ENCODE data around the gene MYPOP.

The MYPOP gene

DNA sequence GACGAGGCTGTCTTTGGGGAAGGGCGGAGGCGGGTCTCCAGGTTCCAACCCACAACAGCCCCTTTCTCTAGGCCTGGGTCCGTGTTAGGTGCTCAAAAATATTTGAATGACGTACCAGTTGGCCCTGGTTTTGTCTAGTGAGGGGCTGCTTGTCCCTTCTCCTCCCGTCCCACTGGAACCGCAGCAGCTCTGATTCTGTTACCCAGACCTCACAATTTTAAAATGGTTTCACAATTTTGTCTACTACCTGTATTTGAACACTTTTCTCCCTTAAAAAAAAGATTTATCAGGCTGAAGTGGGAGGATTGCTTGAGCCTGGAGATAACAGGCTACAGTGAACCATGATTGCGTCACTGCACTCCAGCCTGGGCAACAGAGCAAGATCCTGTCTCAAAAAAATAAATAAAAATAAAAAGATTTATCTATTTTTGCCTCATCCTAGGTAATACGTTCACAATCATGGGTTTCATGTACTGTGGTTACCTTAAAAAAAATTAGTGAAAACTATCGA, 15.2 kb downstream of the MYPOP start:
- H3K9ac ChIP-seq (ENCODE audit: low read length) = peak overlapping the region; percentile 77
- no peaks in the 10 kb centered on the region for H4K20me1 ChIP-seq (ENCODE audit: insufficient read depth, low read length)
- H3K79me2 ChIP-seq (ENCODE audit: low read length) = peaks cover 17% of the 10 kb centered on the region
- no peak for TF ChIP-seq EZH2phosphoT487 (IDR thresholded peaks at IDR 0.05; ENCODE audit: low read length)
- TF ChIP-seq EZH2 (optimal IDR thresholded peaks at IDR 0.05; ENCODE audit: low read depth, low read length) = no peak
- TF ChIP-seq, protein P1, sequence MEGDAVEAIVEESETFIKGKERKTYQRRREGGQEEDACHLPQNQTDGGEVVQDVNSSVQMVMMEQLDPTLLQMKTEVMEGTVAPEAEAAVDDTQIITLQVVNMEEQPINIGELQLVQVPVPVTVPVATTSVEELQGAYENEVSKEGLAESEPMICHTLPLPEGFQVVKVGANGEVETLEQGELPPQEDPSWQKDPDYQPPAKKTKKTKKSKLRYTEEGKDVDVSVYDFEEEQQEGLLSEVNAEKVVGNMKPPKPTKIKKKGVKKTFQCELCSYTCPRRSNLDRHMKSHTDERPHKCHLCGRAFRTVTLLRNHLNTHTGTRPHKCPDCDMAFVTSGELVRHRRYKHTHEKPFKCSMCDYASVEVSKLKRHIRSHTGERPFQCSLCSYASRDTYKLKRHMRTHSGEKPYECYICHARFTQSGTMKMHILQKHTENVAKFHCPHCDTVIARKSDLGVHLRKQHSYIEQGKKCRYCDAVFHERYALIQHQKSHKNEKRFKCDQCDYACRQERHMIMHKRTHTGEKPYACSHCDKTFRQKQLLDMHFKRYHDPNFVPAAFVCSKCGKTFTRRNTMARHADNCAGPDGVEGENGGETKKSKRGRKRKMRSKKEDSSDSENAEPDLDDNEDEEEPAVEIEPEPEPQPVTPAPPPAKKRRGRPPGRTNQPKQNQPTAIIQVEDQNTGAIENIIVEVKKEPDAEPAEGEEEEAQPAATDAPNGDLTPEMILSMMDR (IDR thresholded peaks at IDR 0.05; ENCODE audit: low read length) = no peak
- no peaks in the 10 kb centered on the region for H3K9me3 ChIP-seq (replicated peaks; ENCODE audit: insufficient read depth, low read length)
- H3K27me3 ChIP-seq (replicated peaks; ENCODE audit: insufficient read depth, low read length) = no peaks in the 10 kb centered on the region
- H3K4me1 ChIP-seq (ENCODE audit: low read length) = peaks cover 11% of the 10 kb centered on the region
- H3K27ac ChIP-seq (ENCODE audit: low read length) = peak overlapping the region; percentile 50; the same call in 1 of the 2 replicates
- peak overlapping the region; percentile 70 for H3K4me3 ChIP-seq (ENCODE audit: low read length)
- no peaks in the 10 kb centered on the region for H3K36me3 ChIP-seq (replicated peaks; ENCODE audit: insufficient read depth, low read length)
- H3K4me2 ChIP-seq (ENCODE audit: low read depth, low read length) = peak overlapping the region; percentile 80
- no peak for DNase-seq
- no peaks in the 10 kb centered on the region for H3K9me2 ChIP-seq (replicated peaks; ENCODE audit: insufficient read depth, low read length)
- peaks cover 5% of the 10 kb centered on the region for H3F3A ChIP-seq (ENCODE audit: insufficient read depth, low read length)
- peak overlapping the region; percentile 78 for H2AFZ ChIP-seq (ENCODE audit: low read length)

DNA sequence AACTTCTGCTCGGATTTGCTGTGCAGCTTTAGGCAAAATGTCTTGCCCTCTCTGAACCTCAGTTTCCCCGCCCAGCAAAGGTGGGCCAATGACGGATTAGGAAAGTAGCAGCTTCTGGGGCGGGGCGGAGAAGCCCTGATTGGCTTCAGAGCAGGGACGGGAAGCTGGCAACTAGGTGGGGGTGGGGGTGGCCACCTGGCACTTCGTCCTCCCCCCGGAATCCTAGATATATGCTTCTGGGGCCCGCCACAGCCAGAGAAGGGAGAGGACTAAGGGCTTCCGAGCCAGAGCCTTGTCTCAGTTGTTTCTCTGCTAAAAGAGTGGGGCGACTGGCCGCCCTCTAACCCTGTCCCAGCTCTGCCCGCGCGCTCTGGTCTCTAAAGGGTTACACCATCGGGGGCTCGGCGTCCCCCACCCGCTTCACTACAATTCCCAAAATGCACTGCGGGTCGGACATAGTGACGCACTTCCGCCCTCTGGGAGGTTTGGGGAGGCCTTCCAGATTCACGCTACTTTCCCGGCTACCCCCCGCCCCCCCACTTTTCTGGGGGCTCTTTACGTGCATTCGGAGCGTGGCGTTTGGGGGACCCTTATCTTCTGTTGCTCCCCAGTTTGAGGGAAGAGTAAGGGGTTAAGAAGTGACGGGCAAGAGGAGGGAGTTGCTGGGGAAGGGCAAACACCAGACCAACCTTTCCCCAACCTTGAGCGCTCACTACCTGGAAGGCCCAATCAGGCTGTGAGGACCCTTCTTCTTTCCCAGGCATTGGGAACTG, 15.8 kb downstream of the MYPOP start:
- DNase-seq = peak; percentile 94
- TF ChIP-seq EZH2phosphoT487 (IDR thresholded peaks at IDR 0.05; ENCODE audit: low read length) (no peak), EZH2 (optimal IDR thresholded peaks at IDR 0.05; ENCODE audit: low read depth, low read length) (no peak)
- TF ChIP-seq, protein P1 (IDR thresholded peaks at IDR 0.05; ENCODE audit: low read length) = no peak
- H3K27me3 ChIP-seq (replicated peaks; ENCODE audit: insufficient read depth, low read length) = no peaks in the 10 kb centered on the region
- no peaks in the 10 kb centered on the region for H3K36me3 ChIP-seq (replicated peaks; ENCODE audit: insufficient read depth, low read length)
- peaks cover 5% of the 10 kb centered on the region for H3F3A ChIP-seq (ENCODE audit: insufficient read depth, low read length)
- no peaks in the 10 kb centered on the region for H3K9me3 ChIP-seq (replicated peaks; ENCODE audit: insufficient read depth, low read length)
- H3K9me2 ChIP-seq (replicated peaks; ENCODE audit: insufficient read depth, low read length) = no peaks in the 10 kb centered on the region
- peak overlapping the region; percentile 77 for H3K9ac ChIP-seq (ENCODE audit: low read length)
- peak overlapping the region; percentile 70 for H3K4me3 ChIP-seq (ENCODE audit: low read length)
- peak overlapping the region; percentile 78 for H2AFZ ChIP-seq (ENCODE audit: low read length)
- no peaks in the 10 kb centered on the region for H4K20me1 ChIP-seq (ENCODE audit: insufficient read depth, low read length)
- peaks cover 18% of the 10 kb centered on the region for H3K4me1 ChIP-seq (ENCODE audit: low read length)
- H3K79me2 ChIP-seq (ENCODE audit: low read length) = peaks cover 17% of the 10 kb centered on the region
- H3K27ac ChIP-seq (ENCODE audit: low read length) = peak overlapping the region; percentile 50; the same call in 1 of the 2 replicates
- peak overlapping the region; percentile 80 for H3K4me2 ChIP-seq (ENCODE audit: low read depth, low read length)

DNA sequence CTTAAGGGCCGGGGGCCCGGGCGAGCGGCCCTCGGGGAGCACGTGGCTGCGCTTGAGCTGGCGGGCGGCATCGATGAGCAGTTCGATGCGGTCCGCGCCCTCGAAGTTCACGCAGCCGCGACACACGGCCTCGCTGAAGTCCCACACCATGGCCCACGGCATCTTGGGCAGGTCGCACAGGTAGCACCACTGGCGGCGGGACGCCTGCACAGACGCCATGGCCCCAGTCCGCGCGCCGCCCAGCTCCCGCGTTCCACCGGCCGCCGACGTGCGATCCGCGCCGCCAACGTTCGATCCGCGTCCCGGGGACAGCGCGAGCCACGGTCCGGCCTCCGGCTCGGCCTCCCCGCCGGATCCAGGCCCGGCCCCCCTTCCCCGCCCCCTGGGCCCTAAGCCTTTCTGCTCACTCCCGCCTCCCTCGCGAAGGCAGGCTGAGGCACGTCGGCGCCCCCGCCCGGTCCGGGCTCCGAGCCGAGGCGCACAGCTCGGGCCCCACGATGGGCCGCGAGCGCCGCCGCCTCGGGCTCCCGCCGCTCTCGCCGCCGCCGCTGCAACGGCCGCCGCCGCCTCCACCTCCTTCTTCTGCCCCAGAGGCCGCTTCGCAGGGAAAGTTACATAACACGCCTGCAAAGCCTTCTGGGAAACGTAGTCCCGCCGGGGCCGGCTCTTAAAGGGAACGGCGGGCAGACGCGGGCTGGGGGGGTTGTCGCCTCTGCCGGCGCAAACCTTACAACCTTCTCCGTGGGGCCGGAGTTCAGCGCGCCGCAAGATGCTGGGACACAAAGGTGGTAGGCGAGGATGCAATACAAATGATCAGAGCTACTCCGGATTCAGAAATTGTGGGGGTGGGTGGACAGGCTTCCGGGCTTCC, 16.6 kb downstream of the MYPOP start, which contains the start of gene IRF2BP1:
IRF2BP1 (minus strand) TSS at position 586 of the 871 bp plus-strand sequence; CDS start at position 219, 367 bp downstream.
- H3K9me3 ChIP-seq (replicated peaks; ENCODE audit: insufficient read depth, low read length) = no peaks in the 10 kb centered on the region
- peak within 1 kb of the TSS; percentile 77 for H3K9ac ChIP-seq (ENCODE audit: low read length)
- peaks cover 5% of the 10 kb centered on the region for H3F3A ChIP-seq (ENCODE audit: insufficient read depth, low read length)
- peak within 1 kb of the TSS; percentile 83 for H3K4me2 ChIP-seq (ENCODE audit: low read depth, low read length)
- no peaks in the 10 kb centered on the region for H4K20me1 ChIP-seq (ENCODE audit: insufficient read depth, low read length)
- TF ChIP-seq, protein P1 (IDR thresholded peaks at IDR 0.05; ENCODE audit: low read length) = no peak
- no peak for TF ChIP-seq EZH2 (optimal IDR thresholded peaks at IDR 0.05; ENCODE audit: low read depth, low read length)
- no peak for TF ChIP-seq EZH2phosphoT487 (IDR thresholded peaks at IDR 0.05; ENCODE audit: low read length)
- no peaks in the 10 kb centered on the region for H3K9me2 ChIP-seq (replicated peaks; ENCODE audit: insufficient read depth, low read length)
- H3K4me3 ChIP-seq (ENCODE audit: low read length) = peak within 1 kb of the TSS; percentile 83
- H2AFZ ChIP-seq (ENCODE audit: low read length) = peak within 1 kb of the TSS; percentile 78
- peak within 1 kb of the TSS; percentile 50; the same call in 1 of the 2 replicates for H3K27ac ChIP-seq (ENCODE audit: low read length)
- H3K27me3 ChIP-seq (replicated peaks; ENCODE audit: insufficient read depth, low read length) = no peaks in the 10 kb centered on the region
- peak; percentile 95 for DNase-seq
- H3K4me1 ChIP-seq (ENCODE audit: low read length) = peaks cover 24% of the 10 kb centered on the region
- no peaks in the 10 kb centered on the region for H3K36me3 ChIP-seq (replicated peaks; ENCODE audit: insufficient read depth, low read length)
- H3K79me2 ChIP-seq (ENCODE audit: low read length) = peaks cover 17% of the 10 kb centered on the region
